Adrenal gland (tissue), 12 donors: ENCODE measurements around the gene STK11IP. TPM values are rescaled to one million over a fixed set of nuclear protein-coding genes. Genes with fewer than 3 reads are reported as not detected.

Experiments used
- DNase-seq, 7 donors: peaks; one replicate each; pipeline ENCODE4 v3.0.0-alpha.2; 2019 to 2020
- H3K27ac ChIP-seq, 5 donors: fragments of 200-600 bp; sonication (generic) in 4 of 5; 1 replicate in 3 of 5; 2 replicates in 2 of 5; pipeline versions ENCODE4 v1.5.1 to v1.8.0; 2016 to 2020; ENCODE audit warnings: mild to moderate bottlenecking in 1 of 5
- H3K27me3 ChIP-seq: fragments of 200-600 bp; 2 replicates; pipeline ENCODE4 v1.8.0; 2021
- H3K36me3 ChIP-seq, 2 donors: fragments of 200-600 bp; replicated peaks in 1 of 2; 1 replicate in 1 of 2; 2 replicates in 1 of 2; pipeline versions ENCODE4 v1.5.1 to v1.8.0; 2018 to 2022
- H3K4me1 ChIP-seq, 2 donors: fragments of 200-600 bp; replicated peaks in 1 of 2; 1 replicate in 1 of 2; 2 replicates in 1 of 2; pipeline versions ENCODE4 v1.5.1 to v1.8.0; 2018 to 2021
- H3K4me3 ChIP-seq, 4 donors: fragments of 200-600 bp; sonication (generic) in 3 of 4; one replicate each; pipeline ENCODE4 v1.5.1; 2016 to 2018
- H3K9me3 ChIP-seq, 3 donors: fragments of 200-600 bp; sonication (generic) in 1 of 3; replicated peaks in 1 of 3; 1 replicate in 2 of 3; 2 replicates in 1 of 3; pipeline versions ENCODE4 v1.5.1 to v1.8.0; 2016 to 2021
- CTCF ChIP-seq, 6 experiments: fragments of 450-650 bp in 4 of 6; fragments of 200-600 bp in 2 of 6; sonication (generic) in 1 of 6; IDR thresholded peaks; 1 replicate in 5 of 6; 2 replicates in 1 of 6; pipeline versions ENCODE4 v1.5.1 to v1.8.0; 2016 to 2021; ENCODE audit warnings: antibody characterized with exemption in 6 of 6, mild to moderate bottlenecking in 2 of 6, moderate library complexity in 1 of 6
- POLR2A ChIP-seq, 2 donors: fragments of 450-650 bp; IDR thresholded peaks; one replicate each; pipeline ENCODE4 v1.6.1; 2017; ENCODE audit warnings: antibody characterized with exemption in 2 of 2, mild to moderate bottlenecking in 2 of 2, moderate library complexity in 1 of 2
- WGBS, 4 donors: extraction: QIAGEN DNeasy Blood & Tissue Kit in 2 of 4; methylation state at CpG; one replicate each; pipeline versions ENCODE4 v1.1.5 to v1.1.7; 2013 to 2017; 5-methylcytosine and 5-hydroxymethylcytosine counted together
- intact Hi-C, 2 donors: fragments of 100-400 bp; cut with DNase I; formaldehyde crosslinking; loops; one replicate each; pipeline versions ENCODE4 v1.14.1 to v1.15.0; 2022 to 2023
- polyA plus RNA-seq, 3 donors: library from polyadenylated mRNA; stranded (reverse); fragments of 200-250 nt in 2 of 3; fragments of 350-450 nt in 1 of 3; fragmentation: Illumina TruSeq in 1 of 3; extraction: RNeasy Lipid Tissue Mini Kit (QIAGEN cat#74804) in 1 of 3; gene quantifications; one replicate each; pipeline ENCODE4 v1.2.3, GENCODE V29; 2013 to 2014
- total RNA-seq, 9 donors: library from RNA; depleted of rRNA in 4 of 9; stranded (reverse); fragments of >200 nt in 4 of 9; fragments of 120-200 nt in 1 of 9; fragmentation: NEBNext Ultra II Directional in 1 of 9; extraction: Animal tissue kit (Norgen Biotek cat#: 25700) in 1 of 9; gene quantifications; one replicate each; pipeline versions ENCODE4 v1.1.0 to v1.2.4, GENCODE V29; 2013 to 2023
- donor health status: healthy with polysubstance abuse.
- donor health status: Bipolar disorder and iron deficiency.
- donor health status: DM: yes; HTN: yes; CAD: no.
- donor health status: DM: no; HTN: no; CAD: no.
- donor health status: DM: no; HTN: no; CAD: no.
- donor health status: DM: yes; HTN: yes; CAD: no.

The STK11IP gene
- total and polyA plus RNA-seq, 12 donors: 5.0 to 68.1 (median 25.5) TPM

DNA sequence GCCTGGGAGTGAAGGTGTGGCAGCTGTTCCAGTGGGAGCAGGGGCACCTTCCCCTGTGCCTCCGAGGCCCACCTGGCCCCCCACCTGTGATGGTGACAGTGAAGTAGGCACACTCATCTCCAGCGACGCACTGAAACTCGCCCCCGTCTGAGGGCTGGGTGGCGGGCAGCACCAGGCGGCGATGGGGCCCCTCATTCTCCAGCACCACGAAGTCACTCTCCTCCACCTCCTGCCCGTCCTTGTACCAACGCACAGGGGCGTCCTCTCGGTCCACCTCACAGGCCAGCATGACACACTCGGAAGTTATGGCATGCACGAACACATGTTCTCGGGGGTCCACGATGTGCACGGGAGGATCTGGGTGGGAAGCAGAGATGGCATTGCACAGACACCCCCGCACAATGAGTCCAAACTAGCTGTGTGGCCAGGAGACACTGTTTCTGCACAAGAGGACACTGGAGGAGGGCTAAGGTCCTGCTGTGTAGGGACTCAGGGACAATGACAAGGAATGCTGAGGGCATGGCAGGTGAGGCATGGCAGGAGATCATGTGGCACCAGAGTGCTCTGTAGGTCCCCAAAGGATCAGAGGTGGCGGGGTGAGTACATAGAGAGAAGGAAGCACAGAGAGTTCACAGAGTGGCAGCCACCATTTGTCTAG is 34.3 kb upstream of the STK11IP start:
- H3K27ac ChIP-seq: no peak overlapping the region
- H3K36me3 ChIP-seq: peaks cover 0 to 23% of the 10 kb centered on the region in 2 donors
- H3K9me3 ChIP-seq: no peaks in the 10 kb centered on the region
- H3K4me1 ChIP-seq: no peaks in the 10 kb centered on the region
- H3K27me3 ChIP-seq: no peaks in the 10 kb centered on the region
- 89 to 95% (median 92%) methylated on average over 6 to 20 of the region's 20 CpGs for WGBS, 4 donors
- intact Hi-C loops: no loop called here
- no peak for TF ChIP-seq CTCF (IDR thresholded peaks at IDR 0.05)
- TF ChIP-seq POLR2A (IDR thresholded peaks at IDR 0.05): no peak
- DNase-seq: peak in 2 of 7 donors; percentile 14 to 19
- no peak overlapping the region for H3K4me3 ChIP-seq

- peak in 2 of 7 donors; percentile 9 to 22 for DNase-seq
- Histone ChIP-seq H3K4me3 (no peak overlapping the region), H3K27ac (no peak overlapping the region), H3K36me3 (peaks cover 0 to 23% of the 10 kb centered on the region in 2 donors), H3K9me3 (no peaks in the 10 kb centered on the region), H3K4me1 (peaks cover 5 to 10% of the 10 kb centered on the region in 2 donors), H3K27me3 (no peaks in the 10 kb centered on the region)
- no peak for TF ChIP-seq POLR2A (IDR thresholded peaks at IDR 0.05)
- no peak for TF ChIP-seq CTCF (IDR thresholded peaks at IDR 0.05)
- intact Hi-C loops: no loop called here
- WGBS, 4 donors: 70 to 84% (median 74%) methylated on average over 12 to 21 of the region's 21 CpGs
Measured at GRCh38 chr2:219565130-219566080, 32.3 kb upstream of the STK11IP start.

DNA sequence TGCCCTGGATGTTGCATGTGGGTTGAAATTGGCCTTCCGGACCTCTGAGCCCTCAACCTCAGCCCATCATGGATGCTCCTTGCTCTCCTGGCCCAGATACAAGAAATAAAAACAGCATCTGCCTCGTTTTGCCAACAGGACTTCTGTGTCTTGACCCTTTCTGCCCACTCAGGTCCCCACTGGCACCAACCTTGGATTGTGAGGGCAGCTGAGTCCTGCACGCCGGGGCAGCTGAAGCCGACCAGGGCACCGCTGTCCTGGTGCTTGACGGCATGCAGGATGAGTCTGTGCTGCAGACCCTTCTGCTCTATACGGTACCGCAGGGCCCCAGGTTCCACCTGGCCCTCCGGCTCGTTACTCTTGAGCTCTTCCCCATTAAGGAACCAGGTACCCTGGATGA is 31.0 kb upstream of the STK11IP start:
- Histone ChIP-seq H3K9me3 (no peaks in the 10 kb centered on the region), H3K27me3 (no peaks in the 10 kb centered on the region), H3K36me3 (peaks cover 0 to 23% of the 10 kb centered on the region in 2 donors), H3K4me1 (peaks cover 8 to 10% of the 10 kb centered on the region in 2 donors), H3K4me3 (no peak overlapping the region), H3K27ac (no peak overlapping the region)
- no peak for DNase-seq
- intact Hi-C loops: no loop called here
- 86 to 93% (median 91%) methylated on average over 10 to 11 of the region's 11 CpGs for WGBS, 4 donors
- TF ChIP-seq POLR2A (IDR thresholded peaks at IDR 0.05): no peak
- no peak for TF ChIP-seq CTCF (IDR thresholded peaks at IDR 0.05)

GRCh38 chr2:219567131-219567530 is 30.5 kb upstream of the STK11IP start:
- Histone ChIP-seq H3K36me3 (peaks cover 0 to 23% of the 10 kb centered on the region in 2 donors), H3K4me1 (peaks cover 10 to 13% of the 10 kb centered on the region in 2 donors), H3K27ac (no peak overlapping the region), H3K4me3 (no peak overlapping the region), H3K9me3 (no peaks in the 10 kb centered on the region), H3K27me3 (no peaks in the 10 kb centered on the region)
- DNase-seq: no peak
- TF ChIP-seq POLR2A (IDR thresholded peaks at IDR 0.05): no peak
- TF ChIP-seq CTCF (IDR thresholded peaks at IDR 0.05): no peak
- intact Hi-C loops: no loop called here
- WGBS, 4 donors: 92 to 95% (median 92%) methylated on average over 11 to 18 of the region's 18 CpGs
